Non-pigmented ciliary epithelial cell (primary cell): ENCODE results near the gene PREP.

Experiments used
- DNase-seq: peaks from one replicate; pipeline ENCODE4 v3.0.0-alpha.2; 2010; ENCODE audit warnings: low read depth

The PREP gene

DNA sequence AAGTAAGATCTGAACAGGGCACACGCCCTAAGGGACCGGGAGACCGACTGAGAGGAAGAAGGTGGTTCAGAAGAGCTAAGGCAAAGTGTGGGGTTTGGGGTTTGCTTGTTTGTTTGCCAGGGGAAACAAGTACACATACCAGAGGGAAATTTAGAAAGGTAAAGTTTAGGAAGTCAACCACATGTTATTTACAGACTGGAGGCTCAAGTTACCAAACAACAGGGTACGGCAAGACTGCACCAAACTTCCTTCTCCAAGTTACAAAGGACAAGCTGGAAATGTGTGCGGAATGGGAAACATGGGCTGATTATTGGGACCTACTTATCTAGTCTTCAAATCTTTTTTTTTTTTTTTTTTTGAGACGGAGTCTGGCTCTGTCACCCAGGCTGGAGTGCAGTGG is 11.2 kb downstream of the PREP start:
- no peak for DNase-seq

DNA sequence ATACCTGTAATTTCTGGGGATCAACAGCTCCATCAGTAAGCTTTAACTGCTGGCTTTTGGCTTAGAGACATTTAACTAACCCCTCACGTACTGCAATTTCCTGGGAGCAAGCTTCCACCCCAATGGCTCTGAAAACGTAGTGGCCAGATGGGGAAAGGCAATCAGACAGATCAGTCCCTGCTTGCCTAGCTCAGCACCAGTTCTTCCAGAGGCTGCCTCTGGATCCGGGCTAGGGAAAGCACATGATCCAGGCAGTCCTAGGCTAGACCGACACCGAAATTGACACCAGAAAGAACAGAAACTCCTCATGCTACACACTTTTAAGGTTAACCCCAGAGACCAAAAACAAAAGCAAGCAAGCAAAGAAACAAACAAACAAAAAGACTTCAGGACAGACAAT is 13.3 kb downstream of the PREP start:
- DNase-seq, result no peak

DNA sequence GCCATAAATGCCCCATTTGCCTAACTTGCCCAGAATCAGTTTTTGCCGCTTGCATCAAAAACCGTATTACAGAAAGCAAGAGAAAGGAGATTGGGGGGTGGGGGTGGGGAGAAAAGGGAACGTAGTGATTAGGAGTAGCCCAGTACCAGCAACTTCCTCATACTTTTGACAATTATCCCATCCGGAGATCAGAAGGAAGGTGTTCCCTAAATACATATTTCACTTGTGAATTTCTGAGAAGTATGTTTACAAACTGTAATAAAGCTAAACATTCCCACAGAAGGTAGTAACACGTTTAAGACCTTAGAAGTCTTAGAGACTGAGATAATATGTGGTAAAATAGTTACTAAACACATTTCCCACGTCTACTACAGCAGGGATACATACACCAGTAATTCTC is 14.5 kb downstream of the PREP start:
- DNase-seq, result no peak

DNA sequence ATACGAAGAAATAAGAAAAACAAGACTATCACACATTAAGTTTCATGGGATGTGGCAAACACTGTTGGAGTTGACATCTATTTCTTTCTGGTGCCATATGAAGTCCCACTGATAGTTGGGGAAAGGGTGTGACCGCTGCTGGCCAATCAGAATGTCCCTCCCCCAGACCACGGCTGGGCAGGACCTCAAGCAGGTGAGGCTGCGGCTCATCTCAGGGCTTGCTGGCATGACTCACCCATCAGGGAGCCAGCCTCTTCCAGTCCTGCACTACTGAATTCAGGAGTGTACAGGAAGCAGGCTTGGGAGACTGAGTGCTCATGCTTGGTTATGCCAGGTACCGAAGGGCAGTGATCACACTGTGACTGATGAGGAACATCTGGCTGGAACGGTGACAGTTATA is 18.9 kb downstream of the PREP start:
- no peak for DNase-seq

DNA sequence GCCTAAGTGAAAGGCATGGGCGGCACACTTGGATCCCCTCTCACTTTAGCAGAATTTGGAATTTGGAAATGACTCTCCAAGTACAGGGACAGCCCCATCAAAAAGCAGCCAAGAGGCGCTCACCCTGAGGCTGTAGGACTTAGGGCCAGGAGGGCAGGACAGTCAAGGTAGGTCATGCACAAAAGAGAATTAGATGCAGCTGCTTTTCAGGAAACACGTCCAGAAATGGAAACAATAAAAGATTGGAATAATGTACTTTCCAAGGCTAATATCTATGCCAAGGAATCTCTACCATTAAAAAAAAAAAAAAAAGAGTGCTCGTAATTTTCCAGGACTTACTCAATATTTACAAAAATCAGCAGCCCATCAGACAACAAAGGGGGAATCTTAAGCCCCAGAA is 19.9 kb downstream of the PREP start:
- no peak for DNase-seq

DNA sequence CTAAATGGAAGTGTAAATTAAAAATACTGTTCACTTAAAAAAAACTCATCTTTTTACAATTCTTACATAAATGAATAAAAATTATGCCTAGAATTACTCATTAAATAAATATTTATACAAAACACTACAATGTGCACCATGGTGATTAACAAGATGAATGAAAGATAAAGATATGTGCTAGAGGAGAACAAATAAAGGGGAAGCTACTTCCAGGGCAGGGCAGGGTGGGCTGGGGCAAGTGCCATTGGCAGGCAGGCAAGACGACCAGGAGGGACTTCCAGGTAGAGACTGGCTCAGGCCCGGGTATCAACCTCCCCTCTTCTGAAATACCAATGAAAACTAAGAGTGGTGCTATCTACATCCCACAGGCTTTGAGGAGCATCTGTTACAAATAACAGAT is 20.4 kb downstream of the PREP start:
- DNase-seq, result no peak

DNA sequence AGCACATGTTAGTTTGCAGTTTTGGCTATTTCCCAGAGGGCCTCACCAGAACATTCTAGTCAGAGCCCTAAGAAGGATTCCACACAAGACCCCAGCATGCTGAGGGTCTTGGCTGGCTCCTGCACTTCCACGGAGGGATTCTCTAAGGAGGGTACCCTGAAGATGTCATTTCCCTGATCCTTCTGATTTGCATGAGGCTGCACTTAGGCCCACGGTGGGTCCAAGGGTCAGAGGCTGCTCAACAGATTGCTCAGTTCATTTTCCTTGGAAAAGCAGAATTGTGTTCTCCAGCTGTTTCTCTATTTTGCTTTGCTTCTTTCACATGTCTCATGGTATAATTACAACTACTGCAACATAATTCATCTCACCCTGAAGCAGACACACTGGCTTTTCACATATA is 22.2 kb downstream of the PREP start:
- DNase-seq, result no peak

DNA sequence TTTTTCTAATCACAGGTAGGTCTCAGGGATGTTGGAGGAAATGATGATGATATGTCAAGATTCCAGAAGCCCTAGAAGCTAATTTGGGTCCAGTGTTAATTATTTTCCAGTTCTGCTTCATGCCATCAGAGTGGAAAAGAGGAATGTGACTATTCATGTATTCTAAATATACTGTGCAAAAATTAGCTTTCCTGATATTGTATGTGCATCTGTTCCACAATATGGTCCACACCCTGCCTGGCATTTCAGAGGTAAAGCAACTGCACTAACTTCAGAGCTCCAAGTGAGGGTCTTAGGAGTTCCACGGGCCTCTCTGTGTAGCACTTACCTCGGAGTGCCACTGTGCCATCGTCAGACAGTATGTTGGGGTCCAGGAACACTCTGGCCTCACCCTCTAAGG is 27.1 kb downstream of the PREP start:
- no peak for DNase-seq

DNA sequence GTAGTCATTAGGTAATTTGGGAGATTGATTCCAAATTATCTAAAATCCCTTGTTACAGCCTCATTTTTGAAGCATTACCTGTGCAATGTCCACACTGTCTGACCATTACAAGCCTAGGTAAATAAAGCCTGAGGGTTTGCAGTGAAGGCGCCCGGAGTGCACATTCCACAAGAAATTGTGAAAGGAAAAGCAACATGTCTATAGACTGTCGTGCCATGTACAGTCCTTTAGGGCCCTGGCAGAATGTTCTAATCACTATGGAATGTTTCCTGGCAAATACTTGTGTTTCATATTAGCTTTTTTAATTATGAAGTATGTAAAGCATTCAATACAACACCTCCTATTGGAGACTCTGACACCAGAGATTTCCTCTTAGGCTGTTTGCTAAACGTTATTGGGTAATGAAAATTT is 28.9 kb downstream of the PREP start:
- peak; percentile 17 for DNase-seq

DNA sequence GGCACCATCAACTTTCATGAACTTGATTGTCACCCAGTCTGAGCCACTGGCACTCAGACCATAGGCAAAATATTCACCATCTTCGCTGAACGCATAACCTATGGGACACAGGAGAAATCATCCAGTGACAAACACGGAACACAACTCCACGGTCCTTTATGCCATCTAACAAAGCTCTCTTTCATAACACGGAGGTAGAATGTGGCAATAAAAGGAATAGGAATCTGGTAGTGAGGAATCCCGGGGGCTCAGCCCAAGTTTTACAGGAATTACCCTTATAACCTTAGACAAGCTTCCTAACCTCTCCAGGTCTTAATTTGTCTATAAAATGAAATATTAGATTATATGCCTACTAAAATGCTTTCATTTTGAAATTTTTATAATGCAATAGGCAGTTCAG is 29.4 kb downstream of the PREP start:
- DNase-seq, result no peak

DNA sequence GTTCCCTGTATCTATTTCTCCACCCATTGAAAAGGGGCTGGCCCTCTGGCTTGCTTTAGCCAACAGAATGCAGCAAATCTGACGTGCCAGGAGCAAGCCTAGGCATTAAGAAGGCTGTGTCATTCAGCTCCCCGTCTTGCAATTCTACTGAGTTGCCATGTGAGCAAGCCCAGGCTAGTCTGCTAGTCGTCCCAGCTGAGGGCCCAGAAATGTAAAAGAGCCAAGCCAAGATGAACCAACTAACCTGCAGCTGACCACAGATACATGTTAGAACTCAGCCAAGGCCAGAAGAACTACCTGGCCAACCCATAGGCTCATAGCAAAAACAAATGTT is 30.1 kb downstream of the PREP start:
- no peak for DNase-seq

DNA sequence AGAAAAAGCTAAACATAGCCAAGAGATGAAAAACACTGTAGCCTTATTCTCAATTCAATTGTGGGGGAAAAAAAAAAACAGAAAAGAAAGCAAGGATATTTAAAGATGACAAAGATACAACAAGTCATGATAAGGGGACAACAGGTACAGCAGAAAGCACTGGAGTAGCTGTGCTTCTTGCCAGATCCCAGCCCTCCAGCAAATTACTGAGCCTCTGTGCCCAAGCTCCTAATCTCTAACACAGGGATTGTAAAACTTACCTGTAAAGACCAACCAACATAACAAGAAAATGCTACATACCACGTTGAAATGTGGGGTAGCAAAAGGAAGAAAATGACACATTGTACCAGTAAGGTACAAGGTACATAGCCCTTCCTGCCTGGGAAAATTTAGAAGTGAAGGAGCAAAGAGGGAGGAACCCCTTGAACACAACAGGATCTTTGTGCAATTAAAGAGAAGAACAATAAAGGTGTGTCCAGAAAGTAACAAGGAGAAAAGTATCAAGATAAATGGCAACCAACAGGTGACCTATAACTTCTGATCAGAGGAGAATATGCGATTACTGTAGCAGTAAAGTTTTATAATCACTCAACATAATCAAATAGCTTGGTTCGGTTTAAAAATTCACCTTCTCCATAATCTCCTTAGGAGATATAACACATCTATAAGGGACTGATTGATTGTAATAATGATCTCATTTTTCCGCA is 30.6 kb downstream of the PREP start:
- no peak for DNase-seq

DNA sequence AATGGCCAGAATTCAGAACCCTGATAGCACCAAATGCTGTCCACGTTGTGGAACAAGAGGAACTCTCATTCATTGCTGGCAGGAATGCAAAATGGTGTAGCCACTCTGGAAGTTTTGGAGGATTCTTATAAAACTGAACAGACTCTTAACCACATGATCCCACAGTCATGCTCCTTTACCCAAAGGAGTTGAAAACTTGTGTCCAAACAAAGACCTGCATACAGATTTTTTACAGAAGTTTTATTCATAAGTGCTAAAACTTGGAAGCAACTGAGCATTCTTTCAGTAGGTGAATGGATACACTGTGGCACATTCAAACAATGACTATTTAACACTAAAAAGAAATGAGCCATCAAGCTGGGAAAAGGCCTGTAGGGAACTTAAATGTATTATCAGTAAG is 32.5 kb downstream of the PREP start:
- no peak for DNase-seq

DNA sequence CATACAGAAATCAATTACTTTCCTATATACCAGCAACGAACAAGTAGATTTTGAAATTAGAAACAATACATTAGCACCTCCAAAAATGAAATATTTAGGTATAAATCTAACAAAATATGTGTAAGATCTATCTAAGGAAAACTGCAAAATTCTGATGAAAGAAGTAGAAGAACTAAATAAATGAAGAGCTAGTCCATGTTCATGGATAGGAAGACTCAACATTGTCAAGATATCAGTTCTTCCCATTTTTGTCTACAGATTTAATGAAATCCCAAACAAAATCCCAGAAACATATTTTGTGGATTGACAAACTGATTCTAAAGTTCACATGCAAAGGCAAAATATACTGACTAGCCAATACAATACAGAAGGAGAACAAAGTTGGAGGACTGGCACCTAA is 33.7 kb downstream of the PREP start:
- no peak for DNase-seq

DNA sequence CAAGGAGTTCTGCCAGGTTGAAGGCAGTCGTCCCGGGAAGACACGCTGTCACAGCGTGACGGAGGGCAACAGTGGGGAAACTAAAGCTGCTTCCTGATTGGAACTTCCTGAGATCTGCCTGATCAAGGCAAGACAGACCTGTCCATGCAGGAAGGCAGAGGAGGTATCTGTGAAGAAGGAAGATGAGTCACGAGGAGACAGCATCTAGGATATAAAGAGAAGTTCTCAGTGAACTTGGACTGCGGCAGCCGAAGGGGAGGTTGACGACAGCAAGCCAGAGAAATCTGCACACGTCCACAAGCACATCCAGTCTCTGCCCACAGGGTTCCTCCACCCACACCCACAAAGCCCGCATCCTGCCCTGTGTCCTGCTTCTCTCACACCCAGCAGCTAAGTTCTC is 38.6 kb downstream of the PREP start:
- no peak for DNase-seq

DNA sequence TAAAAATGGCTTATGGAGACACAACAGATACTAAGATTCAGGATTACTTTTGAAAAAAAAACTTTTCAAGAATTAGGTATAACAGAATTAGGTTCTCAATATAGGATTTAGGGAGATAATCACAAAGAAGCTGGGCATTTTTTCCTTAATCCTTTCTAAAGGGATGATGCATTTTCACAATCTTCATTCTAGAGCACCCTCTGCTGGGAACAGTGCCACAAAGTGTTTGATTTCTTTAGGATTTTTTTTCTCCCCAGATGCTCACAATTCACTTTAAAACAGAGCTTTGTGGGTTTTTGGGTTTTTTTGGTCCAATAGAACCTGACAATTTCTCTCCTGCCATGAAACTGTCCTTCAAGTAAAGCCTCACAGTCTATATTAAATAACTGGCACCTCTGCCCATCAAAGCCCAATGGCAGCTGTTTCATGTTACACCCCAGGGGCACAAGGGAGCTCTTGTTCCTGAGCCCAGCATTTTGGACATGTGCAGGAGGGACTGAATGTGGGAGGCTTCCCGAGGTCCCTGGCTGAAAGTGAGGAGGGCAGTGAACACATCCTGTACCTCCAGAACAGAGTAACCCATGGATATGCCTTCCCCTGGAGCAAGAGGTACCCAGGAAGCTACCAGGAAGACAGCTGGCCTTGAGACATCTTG is 39.7 kb downstream of the PREP start:
- DNase-seq, result peak; percentile 4

DNA sequence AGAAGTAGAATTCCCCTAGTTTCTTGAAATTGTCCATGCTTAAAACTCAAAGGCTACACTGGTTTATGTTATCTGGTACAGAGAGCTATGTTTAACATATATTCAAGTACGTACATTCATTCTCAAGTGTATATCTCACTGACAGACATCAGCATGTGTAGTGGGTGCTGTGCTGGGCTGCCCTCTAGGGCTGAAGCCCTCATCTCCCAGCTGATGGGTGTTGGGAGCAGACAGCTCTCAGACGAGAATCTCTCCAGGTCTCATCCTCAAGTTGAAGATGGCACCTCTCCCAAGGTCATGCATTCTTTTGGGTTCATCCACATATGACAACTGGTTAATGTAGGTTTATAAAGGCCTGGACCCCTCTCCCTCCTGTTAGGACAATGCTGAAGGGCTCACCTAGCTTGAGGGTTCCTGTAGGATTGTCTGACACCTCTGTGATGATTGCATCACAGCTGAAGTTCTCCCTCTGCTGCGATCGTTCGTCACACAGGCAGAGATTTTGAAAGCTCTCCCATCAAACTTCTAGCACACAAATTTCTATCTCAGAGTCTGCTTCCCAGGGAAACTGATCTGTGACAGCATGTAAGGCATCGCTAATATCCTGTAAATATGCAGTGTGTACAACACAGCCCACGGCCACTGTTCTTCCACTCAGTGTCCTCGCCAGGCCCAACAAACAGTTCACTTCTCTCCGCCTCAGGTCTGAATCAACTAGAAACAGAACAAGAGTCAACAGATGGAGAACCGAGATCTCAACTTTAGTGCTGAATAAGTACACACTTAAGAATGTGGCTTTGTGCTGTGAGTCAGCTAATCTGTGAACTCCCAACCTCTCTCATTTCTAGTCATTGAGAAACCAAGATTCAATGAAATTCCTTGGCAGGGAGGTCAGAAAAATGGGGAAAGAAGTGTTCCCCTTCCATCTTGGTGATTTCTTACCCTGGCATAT is 43.2 kb downstream of the PREP start:
- peak; percentile 84 for DNase-seq

DNA sequence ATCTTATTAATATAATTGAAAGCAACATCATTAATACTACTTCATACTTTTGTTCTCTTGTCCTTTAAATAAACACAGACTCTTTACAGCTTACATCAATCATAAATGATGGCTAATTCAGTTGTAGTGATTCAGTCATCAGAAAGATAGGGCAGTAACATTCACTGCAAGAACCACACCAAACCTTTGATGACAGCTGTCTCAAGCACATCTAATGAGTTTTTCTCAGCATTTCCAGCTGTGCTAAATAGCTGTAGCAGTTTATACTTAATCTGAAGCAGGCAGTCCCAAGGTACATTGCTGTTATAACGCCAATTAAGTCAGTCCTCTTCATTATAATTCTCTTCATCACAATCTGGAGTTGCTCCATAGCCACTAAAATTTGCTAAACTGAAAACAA is 45.7 kb downstream of the PREP start:
- no peak for DNase-seq

DNA sequence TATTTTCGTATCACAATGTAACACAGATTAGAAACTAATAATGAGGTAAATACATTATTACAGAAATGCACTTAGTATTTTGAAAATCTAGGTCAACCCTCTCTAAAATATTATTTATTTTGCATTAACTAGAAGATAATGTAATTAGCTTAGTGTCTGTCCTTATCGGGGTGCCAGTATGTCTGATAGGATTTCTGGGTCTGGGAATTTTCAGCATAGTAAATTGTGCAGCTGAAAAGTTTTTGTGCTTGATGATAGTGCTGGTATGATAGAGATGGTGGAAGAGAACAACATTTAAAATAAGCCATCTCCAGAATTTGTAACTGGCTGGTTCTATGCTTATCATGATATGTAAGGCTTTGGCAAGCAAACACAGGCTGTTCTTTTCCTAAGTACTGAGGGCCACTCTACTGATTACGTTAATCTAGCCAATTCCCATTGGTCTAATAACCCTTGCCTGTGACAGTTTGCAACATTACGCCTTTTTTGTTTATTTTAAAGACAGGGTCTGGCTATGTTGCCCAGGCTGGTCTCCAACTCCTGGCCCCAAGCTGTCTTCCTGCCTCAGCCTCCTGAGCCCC is 50.8 kb downstream of the PREP start:
- DNase-seq, result no peak

DNA sequence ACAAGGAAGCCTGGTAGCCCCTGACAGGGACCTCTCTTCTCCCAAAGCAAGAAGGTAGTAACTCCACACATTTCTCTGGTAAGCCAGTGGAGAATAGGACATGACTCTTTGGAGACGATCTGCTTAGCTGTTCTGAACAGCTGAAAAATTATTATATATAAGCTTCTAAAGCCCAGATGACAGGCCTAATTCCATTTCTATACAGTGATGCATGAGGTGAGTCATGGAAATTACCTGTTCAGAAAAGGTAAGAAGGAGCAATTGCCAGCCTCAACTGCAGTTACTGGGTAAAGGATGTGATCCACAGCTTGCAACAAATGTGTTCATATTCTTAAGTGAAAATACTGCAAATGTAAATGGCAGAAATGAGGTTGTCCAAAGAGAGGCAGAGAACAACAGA is 54.0 kb downstream of the PREP start:
- no peak for DNase-seq

DNA sequence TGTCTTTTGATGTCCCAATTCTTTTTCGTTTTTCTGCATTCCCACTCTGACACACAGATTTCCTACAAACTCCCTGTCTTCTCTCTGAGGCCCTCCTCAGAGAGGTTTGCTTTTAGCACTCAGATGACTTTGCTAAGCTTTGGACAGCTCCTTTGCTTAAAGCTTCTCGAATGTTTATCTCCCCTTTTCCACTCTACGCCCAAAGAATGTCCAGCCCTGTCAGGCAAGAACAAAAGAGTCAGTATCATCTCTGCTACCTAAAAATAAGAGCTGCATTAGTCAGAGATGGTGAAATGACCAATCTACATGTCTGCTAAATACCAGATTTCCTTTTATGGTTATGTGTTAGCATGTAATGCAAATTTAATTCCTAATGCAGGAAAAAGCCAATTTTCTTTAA is 56.8 kb downstream of the PREP start:
- DNase-seq, result peak; percentile 79

DNA sequence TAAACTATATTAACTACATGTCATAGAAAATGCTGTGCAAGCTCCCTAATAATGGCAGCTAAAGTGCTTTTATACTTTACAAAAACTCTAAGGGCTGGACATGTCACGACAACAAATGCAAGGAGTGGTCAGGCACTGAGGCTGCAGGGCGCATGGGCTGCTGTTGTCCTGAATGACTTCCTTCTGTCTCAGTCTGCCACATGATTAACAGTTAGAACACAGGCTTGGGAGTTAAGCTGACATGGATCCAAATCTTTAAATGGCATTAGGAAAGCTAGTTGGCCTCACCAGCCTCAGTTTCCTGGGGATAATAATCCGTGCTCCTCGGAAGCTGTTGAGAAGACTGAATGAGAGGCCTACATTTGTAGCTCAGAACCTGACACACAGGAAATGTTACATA is 57.4 kb downstream of the PREP start:
- DNase-seq, result no peak

DNA sequence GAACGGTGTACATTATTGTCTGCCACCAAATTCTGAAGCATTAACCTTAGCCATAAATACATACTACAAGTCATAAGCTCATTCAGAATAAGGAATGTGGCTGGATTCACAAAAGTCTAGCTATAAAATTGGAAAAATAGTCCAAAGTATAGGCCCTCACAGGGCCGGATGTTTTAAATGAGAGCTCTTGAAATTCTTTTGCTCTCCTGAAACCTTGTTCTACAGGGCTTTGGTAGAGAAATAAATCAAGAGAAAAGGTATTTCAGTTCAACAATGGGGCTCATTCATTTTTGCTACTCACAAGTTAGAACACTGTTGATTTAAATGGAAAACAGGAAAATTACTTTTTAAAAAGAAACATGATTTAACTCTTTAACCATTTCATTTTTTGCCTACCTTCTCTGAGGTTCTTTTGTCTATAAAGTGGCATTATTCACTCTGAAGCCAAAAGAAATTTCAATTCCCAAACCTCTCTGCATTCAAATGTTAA is 58.0 kb downstream of the PREP start:
- no peak for DNase-seq
